HG03520 (cell line): ENCODE measurements around the gene FOLR1.

ENCODE experiments used
- ATAC-seq: cut with Tn5 transposase; IDR thresholded peaks from one replicate; pipeline ENCODE4 v1.9.1; 2021; ENCODE audit warnings: mild to moderate bottlenecking, moderate library complexity; ENCODE audit not compliant: unreplicated experiment

The FOLR1 gene

DNA sequence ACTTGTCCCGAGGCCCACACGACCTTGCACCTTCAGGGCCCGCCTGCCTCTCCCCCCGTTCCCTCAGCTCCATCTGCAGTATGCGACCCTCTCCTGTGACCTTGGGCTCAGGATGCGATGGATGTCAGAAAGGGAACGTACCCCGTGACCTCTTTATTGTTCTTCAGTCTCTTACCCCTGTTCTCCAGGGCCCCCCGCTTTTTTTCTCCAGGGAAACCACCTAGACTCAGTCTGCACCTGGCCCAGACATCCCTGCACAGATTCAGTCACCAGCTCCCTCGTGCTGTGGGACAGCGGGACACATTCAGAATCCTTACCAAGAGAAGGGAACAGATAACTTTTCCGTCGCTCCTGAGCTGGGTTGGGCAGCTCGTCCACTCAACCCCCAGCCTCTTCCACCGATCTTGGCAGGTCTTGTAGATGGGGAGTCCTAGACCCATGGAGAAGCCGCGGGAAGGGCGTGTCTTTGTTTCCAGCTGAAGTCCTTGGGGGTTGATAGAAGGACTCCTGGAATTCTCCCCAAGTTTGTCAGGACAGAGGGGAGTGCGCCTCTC, 53.4 kb downstream of the FOLR1 start:
- ATAC-seq: no peak
